Activated naive CD4-positive, alpha-beta T cell treated with anti-CD3 and anti-CD28 coated beads, Interleukin-2, amount 50 U/mL, for 72 hours (primary cell): ENCODE results near the gene DDX39A. TPM values are rescaled to one million over a fixed set of nuclear protein-coding genes. Genes with fewer than 3 reads are reported as not detected.
"Not testable (repeated sequence)": the region's sequence is repeated elsewhere in the genome, so short reads cannot be mapped to it uniquely, and the experiment has no call there.

Experiments
- ATAC-seq, 2 donors: fragments of 150-1000 bp; cut with Tn5 transposase; 2 replicates each; pipeline ENCODE4 v1.10.0; 2021; ENCODE audit warnings: mild to moderate bottlenecking in 2 of 2, moderate library complexity in 2 of 2
- DNase-seq, 2 donors: peaks; one replicate each; pipeline ENCODE4 v3.0.0; 2021 to 2022; ENCODE audit warnings: low spot score in 2 of 2
- H3K27ac Mint-ChIP-seq, 2 donors: one replicate each; pipeline ENCODE4 v1.8.0; 2022; ENCODE audit warnings: mild to moderate bottlenecking in 2 of 2, mixed read lengths in 2 of 2
- H3K36me3 Mint-ChIP-seq, 2 donors: one replicate each; pipeline ENCODE4 v1.8.0; 2022; ENCODE audit warnings: mixed read lengths in 2 of 2
- H3K9me3 Mint-ChIP-seq, 2 donors: one replicate each; pipeline ENCODE4 v1.8.0; 2022; ENCODE audit warnings: mixed read lengths in 2 of 2
- total RNA-seq, 2 donors: library from RNA; stranded (reverse); gene quantifications; one replicate each; pipeline ENCODE4 v1.2.3, GENCODE V29; 2022

Gene DDX39A
- total RNA-seq, 2 donors from 2014 or later, result 208 to 217 TPM

DNA sequence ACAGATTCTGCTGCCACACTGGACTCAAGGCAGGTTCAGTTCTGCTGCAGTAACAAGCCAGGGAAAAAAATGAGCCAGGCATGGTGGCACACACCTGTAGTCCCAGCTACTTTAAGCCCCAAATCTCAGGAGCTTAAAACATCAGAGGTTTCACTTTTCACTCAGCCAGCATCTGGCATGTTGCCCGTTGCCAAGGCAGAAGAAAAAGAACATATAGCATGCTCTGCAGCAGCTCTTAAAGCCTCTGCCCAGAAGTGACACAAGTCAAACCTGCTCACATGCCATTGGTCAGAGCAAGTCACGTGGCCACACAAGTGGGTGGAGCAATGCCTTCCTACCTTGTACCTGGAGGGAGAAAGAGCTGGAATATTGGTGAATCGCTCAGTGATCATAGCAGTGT, 52.6 kb downstream of the DDX39A start:
- peaks cover 4 to 5% of the 10 kb centered on the region in 2 donors for H3K9me3 Mint-ChIP-seq
- DNase-seq (peak; percentile 87 to 92), ATAC-seq (peak; percentile 22 to 39)
- peaks cover 5 to 17% of the 10 kb centered on the region in 2 donors for H3K36me3 Mint-ChIP-seq
- H3K27ac Mint-ChIP-seq, result peak overlapping the region; percentile 100

DNA sequence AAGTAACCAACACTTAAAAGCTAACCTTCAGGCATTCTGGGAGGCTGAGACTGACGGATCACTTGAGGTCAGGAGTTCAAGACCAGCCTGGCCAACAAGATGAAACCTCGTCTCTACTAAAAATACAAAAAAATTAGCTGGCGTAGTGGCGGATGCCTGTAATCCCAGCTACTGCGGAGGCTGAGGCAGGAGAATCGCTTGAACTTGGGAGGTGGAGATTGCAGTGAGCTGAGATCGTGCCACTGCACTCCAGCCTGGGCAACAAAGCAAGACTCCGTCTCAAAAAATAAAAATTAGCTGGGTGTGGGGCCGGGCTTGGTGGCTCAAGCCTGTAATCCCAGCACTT, 55.1 kb downstream of the DDX39A start:
- not testable (repeated sequence) for ATAC-seq, H3K9me3 Mint-ChIP-seq, DNase-seq
- peak overlapping the region; percentile 74 to 92 for H3K27ac Mint-ChIP-seq
- peaks cover 0 to 11% of the 10 kb centered on the region in 2 donors for H3K36me3 Mint-ChIP-seq

DNA sequence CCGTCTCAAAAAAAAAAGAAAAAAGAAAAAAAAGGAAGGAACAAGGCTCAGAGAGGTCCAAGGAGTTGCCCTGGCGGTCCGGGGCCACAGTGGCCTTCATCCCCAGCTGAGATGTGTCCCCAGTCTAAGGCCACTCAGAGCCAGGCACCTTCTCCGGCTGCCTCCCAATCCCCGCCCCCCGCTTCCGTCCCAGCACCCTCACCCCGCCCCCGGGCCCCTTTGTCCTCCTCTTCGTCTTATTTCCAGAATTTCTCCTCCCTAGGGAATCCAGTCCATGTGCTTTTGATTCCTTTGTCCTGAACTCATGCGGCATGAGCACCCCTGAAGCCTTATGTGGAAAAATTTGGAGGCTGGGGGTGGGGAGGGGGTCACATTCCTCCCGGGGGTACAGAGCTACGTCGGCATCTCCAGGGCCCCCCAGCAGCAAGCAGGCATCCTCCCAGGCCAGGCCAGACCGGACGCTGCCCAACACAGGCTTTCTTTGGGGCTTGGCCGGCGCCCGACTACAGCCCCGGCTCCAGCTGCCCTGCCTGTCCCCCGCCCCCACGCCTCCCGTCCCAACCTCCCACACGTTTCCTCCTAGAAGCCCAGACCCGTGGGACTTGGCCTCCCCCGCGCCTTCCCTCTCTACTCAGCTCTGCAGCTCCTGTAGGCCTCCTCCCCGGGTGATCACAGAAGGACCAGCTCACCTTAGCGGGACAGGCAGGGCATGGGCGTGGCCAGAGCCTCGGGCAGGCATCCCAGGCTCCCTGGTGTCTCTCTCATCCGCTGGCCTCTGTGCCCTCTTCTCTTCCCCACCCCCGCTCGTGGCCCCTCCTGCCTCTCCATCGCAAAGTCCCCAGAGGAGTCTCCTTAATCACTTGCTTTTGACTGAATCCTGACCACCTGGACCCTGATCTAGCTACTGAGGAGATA, 55.7 kb downstream of the DDX39A start:
- peak; percentile 35 to 52 for ATAC-seq
- H3K36me3 Mint-ChIP-seq, result peaks cover 0 to 11% of the 10 kb centered on the region in 2 donors
- DNase-seq, result peak; percentile 70 to 78
- peak overlapping the region; percentile 74 to 92 for H3K27ac Mint-ChIP-seq
- H3K9me3 Mint-ChIP-seq, result no peaks in the 10 kb centered on the region

DNA sequence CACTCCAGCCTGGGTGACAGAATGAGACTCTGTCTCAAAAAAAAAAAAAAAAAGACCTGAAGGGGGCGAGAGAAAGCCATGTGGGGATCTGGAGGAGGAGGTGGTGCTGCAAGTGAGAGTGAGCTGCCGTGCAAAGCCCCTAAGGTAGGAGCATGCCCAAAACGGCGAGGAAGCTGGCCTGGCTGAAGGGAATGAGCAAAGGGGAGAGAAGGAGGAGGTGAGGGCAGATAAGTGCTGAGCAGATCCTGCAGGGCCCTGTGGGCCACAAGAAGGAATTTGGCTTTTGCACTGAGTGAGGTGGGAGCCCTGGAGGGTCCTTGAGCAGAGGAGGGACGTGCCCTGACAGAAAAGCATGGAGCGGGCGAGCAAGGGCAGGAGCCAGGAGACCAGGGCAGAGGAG, 57.3 kb downstream of the DDX39A start:
- peak overlapping the region; percentile 0 to 74 for H3K27ac Mint-ChIP-seq
- peak; percentile 35 to 54 for ATAC-seq

More for the DNA sequence above, 57.3 kb downstream of the DDX39A start:
- Mint-ChIP-seq H3K9me3 (no peaks in the 10 kb centered on the region), H3K36me3 (peaks cover 0 to 10% of the 10 kb centered on the region in 2 donors)
- DNase-seq, result no peak

Other genes starting within 250 kb of the DDX39A start
- gene ADGRL1, start 213.2 kb downstream of the DDX39A start, total RNA-seq, result 10 to 100 TPM in 1 of 2 donors, 1 to 10 TPM in 1; 9.2 to 25.7 TPM
- 100 to 1,000 TPM; 222 to 256 TPM for gene ADGRE5, start 37.9 kb downstream of the DDX39A start, total RNA-seq
- gene PKN1, start 14.0 kb upstream of the DDX39A start, total RNA-seq, result 100 to 1,000 TPM; 105 to 192 TPM
- gene PTGER1, start 56.0 kb upstream of the DDX39A start, total RNA-seq, result under 1 TPM; 0.20 to 0.97 TPM
- gene GIPC1, start 76.8 kb upstream of the DDX39A start, total RNA-seq, result 10 to 100 TPM; 24.8 to 33.3 TPM
- 100 to 1,000 TPM in 1 of 2 donors, 10 to 100 TPM in 1; 59.5 to 124 TPM for gene DNAJB1, start 99.1 kb upstream of the DDX39A start, total RNA-seq
- 100 to 1,000 TPM; 116 to 118 TPM for gene TECR, start 110.3 kb upstream of the DDX39A start, total RNA-seq
- gene NDUFB7, start 152.7 kb upstream of the DDX39A start, total RNA-seq, result 100 to 1,000 TPM; 111 to 129 TPM
- under 1 TPM; 0.16 to 0.43 TPM for gene CLEC17A, start 163.7 kb upstream of the DDX39A start, total RNA-seq